Measurements from ENCODE around the gene SLC12A8.

SLC12A8 gene

GRCh38 chr3:125119752-125120378 lies 92.7 kb downstream of the SLC12A8 start:
- Histone ChIP-seq H3K9ac (ENCODE audit: low read length in 5 of 5) (no peak overlapping the region), H3K36me3 (ENCODE audit: control insufficient read depth in 5 of 5, insufficient read depth in 5 of 5, low read length in 5 of 5) (no peaks in the 10 kb centered on the region), H3K27me3 (ENCODE audit: control insufficient read depth in 5 of 5, insufficient read depth in 4 of 5, low read length in 5 of 5) (peaks cover 0 to 7% (median 0%) of the 10 kb centered on the region in 5 donors), H3K4me3 (ENCODE audit: low read depth in 1 of 5, low read length in 5 of 5) (peak overlapping the region in 3 of 5 donors; percentile 7 to 40 (median 23)), H3K4me1 (ENCODE audit: control insufficient read depth in 5 of 5, insufficient read depth in 5 of 5, low read length in 5 of 5) (peaks cover 7 to 45% (median 31%) of the 10 kb centered on the region in 5 donors), H3K9me3 (ENCODE audit: control insufficient read depth in 5 of 5, low read length in 5 of 5) (no peaks in the 10 kb centered on the region), H3K27ac (ENCODE audit: low read depth, low read length) (no peak overlapping the region)

- Histone ChIP-seq H3K4me3 (ENCODE audit: low read depth in 1 of 5, low read length in 5 of 5) (no peak overlapping the region), H3K4me1 (ENCODE audit: control insufficient read depth in 5 of 5, insufficient read depth in 5 of 5, low read length in 5 of 5) (peaks cover 7 to 45% (median 31%) of the 10 kb centered on the region in 5 donors), H3K36me3 (ENCODE audit: control insufficient read depth in 5 of 5, insufficient read depth in 5 of 5, low read length in 5 of 5) (no peaks in the 10 kb centered on the region), H3K27me3 (ENCODE audit: control insufficient read depth in 5 of 5, insufficient read depth in 4 of 5, low read length in 5 of 5) (peaks cover 0 to 7% (median 0%) of the 10 kb centered on the region in 5 donors), H3K9ac (ENCODE audit: low read length in 5 of 5) (no peak overlapping the region), H3K27ac (ENCODE audit: low read depth, low read length) (no peak overlapping the region), H3K9me3 (ENCODE audit: control insufficient read depth in 5 of 5, low read length in 5 of 5) (no peaks in the 10 kb centered on the region)
Measured at GRCh38 chr3:125118600-125118999, 93.9 kb downstream of the SLC12A8 start.

- Histone ChIP-seq H3K27ac (ENCODE audit: low read depth, low read length) (no peak overlapping the region), H3K9me3 (ENCODE audit: control insufficient read depth in 5 of 5, low read length in 5 of 5) (no peaks in the 10 kb centered on the region), H3K27me3 (ENCODE audit: control insufficient read depth in 5 of 5, insufficient read depth in 4 of 5, low read length in 5 of 5) (peaks cover 0 to 7% (median 0%) of the 10 kb centered on the region in 5 donors), H3K4me3 (ENCODE audit: low read depth in 1 of 5, low read length in 5 of 5) (no peak overlapping the region), H3K9ac (ENCODE audit: low read length in 5 of 5) (no peak overlapping the region), H3K36me3 (ENCODE audit: control insufficient read depth in 5 of 5, insufficient read depth in 5 of 5, low read length in 5 of 5) (no peaks in the 10 kb centered on the region), H3K4me1 (ENCODE audit: control insufficient read depth in 5 of 5, insufficient read depth in 5 of 5, low read length in 5 of 5) (peaks cover 5 to 45% (median 31%) of the 10 kb centered on the region in 5 donors)
Measured at GRCh38 chr3:125117631-125118191, 94.8 kb downstream of the SLC12A8 start.

GRCh38 chr3:125116311-125117080 lies 96.1 kb downstream of the SLC12A8 start:
- H3K27ac ChIP-seq (ENCODE audit: low read depth, low read length), result no peak overlapping the region
- no peaks in the 10 kb centered on the region for H3K9me3 ChIP-seq (ENCODE audit: control insufficient read depth in 5 of 5, low read length in 5 of 5)
- H3K36me3 ChIP-seq (ENCODE audit: control insufficient read depth in 5 of 5, insufficient read depth in 5 of 5, low read length in 5 of 5), result no peaks in the 10 kb centered on the region
- peaks cover 5 to 43% (median 31%) of the 10 kb centered on the region in 5 donors for H3K4me1 ChIP-seq (ENCODE audit: control insufficient read depth in 5 of 5, insufficient read depth in 5 of 5, low read length in 5 of 5)
- no peak overlapping the region for H3K4me3 ChIP-seq (ENCODE audit: low read depth in 1 of 5, low read length in 5 of 5)
- H3K9ac ChIP-seq (ENCODE audit: low read length in 5 of 5), result peak overlapping the region in 3 of 5 donors; percentile 5 to 11 (median 7)
- peaks cover 0 to 7% (median 0%) of the 10 kb centered on the region in 5 donors for H3K27me3 ChIP-seq (ENCODE audit: control insufficient read depth in 5 of 5, insufficient read depth in 4 of 5, low read length in 5 of 5)

GRCh38 chr3:125115640-125116039 lies 96.9 kb downstream of the SLC12A8 start:
- Histone ChIP-seq H3K4me1 (ENCODE audit: control insufficient read depth in 5 of 5, insufficient read depth in 5 of 5, low read length in 5 of 5) (peaks cover 5 to 35% (median 26%) of the 10 kb centered on the region in 5 donors), H3K27ac (ENCODE audit: low read depth, low read length) (no peak overlapping the region), H3K4me3 (ENCODE audit: low read depth in 1 of 5, low read length in 5 of 5) (no peak overlapping the region)

GRCh38 chr3:125112981-125113380 lies 99.6 kb downstream of the SLC12A8 start:
- Histone ChIP-seq H3K9ac (ENCODE audit: low read length in 5 of 5) (no peak overlapping the region), H3K9me3 (ENCODE audit: control insufficient read depth in 5 of 5, low read length in 5 of 5) (no peaks in the 10 kb centered on the region), H3K36me3 (ENCODE audit: control insufficient read depth in 5 of 5, insufficient read depth in 5 of 5, low read length in 5 of 5) (no peaks in the 10 kb centered on the region), H3K4me3 (ENCODE audit: low read depth in 1 of 5, low read length in 5 of 5) (no peak overlapping the region), H3K27me3 (ENCODE audit: control insufficient read depth in 5 of 5, insufficient read depth in 4 of 5, low read length in 5 of 5) (no peaks in the 10 kb centered on the region), H3K4me1 (ENCODE audit: control insufficient read depth in 5 of 5, insufficient read depth in 5 of 5, low read length in 5 of 5) (peaks cover 5 to 24% (median 18%) of the 10 kb centered on the region in 5 donors), H3K27ac (ENCODE audit: low read depth, low read length) (no peak overlapping the region)

More at GRCh38 chr3:125115640-125116039, 96.9 kb downstream of the SLC12A8 start:
- H3K9ac ChIP-seq (ENCODE audit: low read length in 5 of 5), result peak overlapping the region in 1 of 5 donors; percentile 11
- H3K9me3 ChIP-seq (ENCODE audit: control insufficient read depth in 5 of 5, low read length in 5 of 5), result no peaks in the 10 kb centered on the region
- peaks cover 0 to 7% (median 0%) of the 10 kb centered on the region in 5 donors for H3K27me3 ChIP-seq (ENCODE audit: control insufficient read depth in 5 of 5, insufficient read depth in 4 of 5, low read length in 5 of 5)
- no peaks in the 10 kb centered on the region for H3K36me3 ChIP-seq (ENCODE audit: control insufficient read depth in 5 of 5, insufficient read depth in 5 of 5, low read length in 5 of 5)

- Histone ChIP-seq H3K36me3 (ENCODE audit: control insufficient read depth in 5 of 5, insufficient read depth in 5 of 5, low read length in 5 of 5) (no peaks in the 10 kb centered on the region), H3K4me3 (ENCODE audit: low read depth in 1 of 5, low read length in 5 of 5) (no peak overlapping the region), H3K27me3 (ENCODE audit: control insufficient read depth in 5 of 5, insufficient read depth in 4 of 5, low read length in 5 of 5) (no peaks in the 10 kb centered on the region), H3K4me1 (ENCODE audit: control insufficient read depth in 5 of 5, insufficient read depth in 5 of 5, low read length in 5 of 5) (peaks cover 0 to 6% (median 5%) of the 10 kb centered on the region in 5 donors), H3K9me3 (ENCODE audit: control insufficient read depth in 5 of 5, low read length in 5 of 5) (no peaks in the 10 kb centered on the region), H3K9ac (ENCODE audit: low read length in 5 of 5) (no peak overlapping the region), H3K27ac (ENCODE audit: low read depth, low read length) (no peak overlapping the region)
Measured at GRCh38 chr3:125110876-125111480, 101.6 kb downstream of the SLC12A8 start.

GRCh38 chr3:125110016-125110875 lies 102.3 kb downstream of the SLC12A8 start:
- Histone ChIP-seq H3K36me3 (ENCODE audit: control insufficient read depth in 5 of 5, insufficient read depth in 5 of 5, low read length in 5 of 5) (no peaks in the 10 kb centered on the region), H3K27ac (ENCODE audit: low read depth, low read length) (no peak overlapping the region)

GRCh38 chr3:125109536-125109925 lies 103.0 kb downstream of the SLC12A8 start:
- Histone ChIP-seq H3K4me1 (ENCODE audit: control insufficient read depth in 5 of 5, insufficient read depth in 5 of 5, low read length in 5 of 5) (no peaks in the 10 kb centered on the region), H3K27ac (ENCODE audit: low read depth, low read length) (no peak overlapping the region), H3K9ac (ENCODE audit: low read length in 5 of 5) (no peak overlapping the region), H3K36me3 (ENCODE audit: control insufficient read depth in 5 of 5, insufficient read depth in 5 of 5, low read length in 5 of 5) (no peaks in the 10 kb centered on the region), H3K4me3 (ENCODE audit: low read depth in 1 of 5, low read length in 5 of 5) (no peak overlapping the region), H3K9me3 (ENCODE audit: control insufficient read depth in 5 of 5, low read length in 5 of 5) (no peaks in the 10 kb centered on the region), H3K27me3 (ENCODE audit: control insufficient read depth in 5 of 5, insufficient read depth in 4 of 5, low read length in 5 of 5) (no peaks in the 10 kb centered on the region)

More at GRCh38 chr3:125110016-125110875, 102.3 kb downstream of the SLC12A8 start:
- H3K9ac ChIP-seq (ENCODE audit: low read length in 5 of 5), result no peak overlapping the region
- no peaks in the 10 kb centered on the region for H3K4me1 ChIP-seq (ENCODE audit: control insufficient read depth in 5 of 5, insufficient read depth in 5 of 5, low read length in 5 of 5)
- no peaks in the 10 kb centered on the region for H3K9me3 ChIP-seq (ENCODE audit: control insufficient read depth in 5 of 5, low read length in 5 of 5)
- no peak overlapping the region for H3K4me3 ChIP-seq (ENCODE audit: low read depth in 1 of 5, low read length in 5 of 5)
- no peaks in the 10 kb centered on the region for H3K27me3 ChIP-seq (ENCODE audit: control insufficient read depth in 5 of 5, insufficient read depth in 4 of 5, low read length in 5 of 5)

Measured in subcutaneous abdominal adipose tissue (tissue), 5 donors.